Endothelial cell of umbilical vein (primary cell): ENCODE data around the gene PHLPP1. TPM values are rescaled to one million over a fixed set of nuclear protein-coding genes. Genes with fewer than 3 reads are reported as not detected.

Source experiments
- BruUV-seq: library from RNA; stranded (reverse); fragments of 400-500 nt; replicated peaks from 2 replicates; lab custom pipeline; 2021; lab: Mats Ljungman, UMichigan
- CTCF ChIA-PET: fragments of 300-600, 350-600 bp; sonication (Branson Sonifier 250); formaldehyde crosslinking; loops from one replicate; lab custom pipeline; 2021; ENCODE audit warnings: antibody characterized with exemption, inconsistent platforms; lab: Charles Lee
- POLR2A ChIA-PET: fragments of 300-600, 350-600 bp; sonication (Branson Sonifier 250); formaldehyde crosslinking; loops from one replicate; lab custom pipeline; 2021; ENCODE audit warnings: antibody characterized with exemption, inconsistent platforms; lab: Charles Lee
- DNase-seq: peaks from one replicate; pipeline ENCODE4 v3.0.0-alpha.2; 2011; ENCODE audit warnings: low read depth, low spot score
- FAIRE-seq: peaks from 2 replicates; lab custom pipeline; 2011; peaks lifted over from hg19 to GRCh38; lab: Jason Lieb, UNC
- H2AFZ ChIP-seq: 2 replicates; pipeline ENCODE4 v1.6.0; 2012; ENCODE audit warnings: low read depth, low read length, control low read depth, inconsistent platforms
- H3K27ac ChIP-seq: 2 replicates; pipeline ENCODE4 v1.5.1; 2011; ENCODE audit warnings: low read depth, mild to moderate bottlenecking, control low read depth, low read length, moderate library complexity; ENCODE audit not compliant: insufficient read depth
- H3K27me3 ChIP-seq, 2 experiments: 2 replicates each; pipeline versions ENCODE4 v1.6.0 to v1.6.1; 2011; ENCODE audit warnings: low read length in 2 of 2, mixed read lengths in 1 of 2; ENCODE audit not compliant: control insufficient read depth in 2 of 2, insufficient read depth in 2 of 2
- H3K36me3 ChIP-seq, 2 experiments: 2 replicates in 1 of 2; 3 replicates in 1 of 2; pipeline ENCODE4 v1.5.1; 2011; ENCODE audit warnings: low read length in 2 of 2, mild to moderate bottlenecking in 1 of 2, moderate library complexity in 1 of 2; ENCODE audit not compliant: control insufficient read depth in 2 of 2, insufficient read depth in 2 of 2; ENCODE audit errors: extremely low read depth in 1 of 2
- H3K4me1 ChIP-seq: 3 replicates; pipeline ENCODE4 v1.5.1; 2011; ENCODE audit warnings: mild to moderate bottlenecking, low read length; ENCODE audit not compliant: control insufficient read depth, insufficient read depth; ENCODE audit errors: extremely low read depth
- H3K4me2 ChIP-seq: 2 replicates; pipeline ENCODE4 v1.6.1; 2011; ENCODE audit warnings: low read length, control low read depth, mixed read lengths; ENCODE audit not compliant: insufficient read depth
- H3K4me3 ChIP-seq, 3 experiments: fragments of 200-600 bp in 1 of 3; sonication (generic), shearing (Covaris generic) in 1 of 3; replicated peaks in 1 of 3; 2 replicates each; pipeline ENCODE4 v1.5.1; 2011 to 2016; ENCODE audit warnings: control low read depth in 3 of 3, low read length in 3 of 3, mild to moderate bottlenecking in 2 of 3, inconsistent platforms in 1 of 3, low read depth in 1 of 3, moderate library complexity in 1 of 3; ENCODE audit not compliant: insufficient read depth in 1 of 3
- H3K79me2 ChIP-seq: 2 replicates; pipeline ENCODE4 v1.6.0; 2012; ENCODE audit warnings: low read length, inconsistent platforms; ENCODE audit not compliant: control insufficient read depth, insufficient read depth
- H3K9ac ChIP-seq: replicated peaks from 2 replicates; pipeline ENCODE3; 2011; ENCODE audit warnings: low read length, control low read depth; ENCODE audit not compliant: insufficient read depth; ENCODE audit errors: extremely low read depth
- H3K9me1 ChIP-seq: replicated peaks from 3 replicates; pipeline ENCODE4 v1.6.0; 2011; ENCODE audit warnings: mild to moderate bottlenecking, low read length; ENCODE audit not compliant: control insufficient read depth, insufficient read depth; ENCODE audit errors: extremely low read depth
- H3K9me3 ChIP-seq: replicated peaks from 2 replicates; pipeline ENCODE4 v1.5.1; 2012; ENCODE audit warnings: low read length, inconsistent platforms; ENCODE audit not compliant: control insufficient read depth, insufficient read depth
- H4K20me1 ChIP-seq: replicated peaks from 2 replicates; pipeline ENCODE3; 2011; ENCODE audit warnings: mild to moderate bottlenecking, low read length; ENCODE audit not compliant: control insufficient read depth, insufficient read depth; ENCODE audit errors: extremely low read depth
- EZH2 ChIP-seq: IDR thresholded peaks from 2 replicates; pipeline ENCODE4 v1.6.1; 2012; ENCODE audit warnings: borderline replicate concordance, low read depth, mild to moderate bottlenecking, moderate library complexity, low read length, inconsistent platforms; ENCODE audit not compliant: severe bottlenecking
- FOS ChIP-seq: IDR thresholded peaks from 2 replicates; pipeline ENCODE4 v1.6.1; 2011; ENCODE audit warnings: mild to moderate bottlenecking, low read length, moderate library complexity, borderline replicate concordance; ENCODE audit not compliant: insufficient read depth
- GATA2 ChIP-seq: IDR thresholded peaks from 2 replicates; pipeline ENCODE4 v1.7.0; 2011; ENCODE audit warnings: low read depth, mild to moderate bottlenecking, moderate library complexity, mixed read lengths, low read length; ENCODE audit not compliant: insufficient read length, insufficient read depth
- JUN ChIP-seq: IDR thresholded peaks from 2 replicates; pipeline ENCODE4 v1.6.1; 2011; ENCODE audit warnings: borderline replicate concordance, low read depth; ENCODE audit not compliant: insufficient read length, insufficient read depth
- MYC ChIP-seq: IDR thresholded peaks from one replicate; pipeline ENCODE4 v1.6.1; 2011; ENCODE audit warnings: mild to moderate bottlenecking, low read depth, low read length
- POLR2A ChIP-seq: IDR thresholded peaks from 2 replicates; pipeline ENCODE4 v1.6.1; 2012; ENCODE audit warnings: low read depth, mild to moderate bottlenecking, control low read depth, low read length
- POLR2AphosphoS5 ChIP-seq: IDR thresholded peaks from 2 replicates; pipeline ENCODE4 v1.6.1; 2012; ENCODE audit warnings: low read depth, mild to moderate bottlenecking, control low read depth, low read length, moderate library complexity; ENCODE audit not compliant: insufficient read depth
- dilution Hi-C: fragments of 300-500 bp; cut with MboI; formaldehyde crosslinking; loops from one replicate; pipeline ENCODE4 v1.15.0; 2019; ENCODE audit warnings: low sequenced_read_pairs; ENCODE audit not compliant: extremely low pct_ligation_motif_present
- intact Hi-C: fragments of 100-400 bp; cut with micrococcal nuclease; formaldehyde crosslinking; loops from one replicate; pipeline ENCODE4 v1.10.0; 2022
- polyA plus RNA-seq, 4 experiments: library from polyadenylated mRNA; depleted of rRNA in 3 of 4; stranded (reverse) in 3 of 4; unstranded in 1 of 4; fragments of >200 nt; gene quantifications; 2 replicates each; pipeline versions ENCODE4 v1.2.1 to v1.2.3, GENCODE V29; 2011 to 2012; ENCODE audit warnings: missing spikeins in 1 of 4
- total RNA-seq: library from RNA; stranded (reverse); gene quantifications from 2 replicates; pipeline ENCODE4 v1.2.3, GENCODE V29; 2021
- TF ChIP-seq, protein P1 (sequence below): IDR thresholded peaks from 2 replicates; pipeline ENCODE4 v1.6.1; 2011; ENCODE audit not compliant: insufficient read depth, insufficient read length
- TF ChIP-seq, protein P2 (sequence below), 2 donors: IDR thresholded peaks; 1 replicate in 1 of 2; 2 replicates in 1 of 2; pipeline ENCODE4 v1.5.1; 2011; ENCODE audit warnings: low read length in 2 of 2, mild to moderate bottlenecking in 2 of 2, moderate library complexity in 2 of 2, control low read depth in 1 of 2, inconsistent platforms in 1 of 2, low read depth in 1 of 2; ENCODE audit not compliant: insufficient read depth in 1 of 2; ENCODE audit errors: extremely low read depth in 1 of 2

Gene PHLPP1
- total and polyA plus RNA-seq, 2 donors (not counting 3 experiments of a cell fraction or from before 2014, with no cell fraction given), result 4.0 to 10.8 TPM

- H3K4me1 ChIP-seq, result peaks cover 10% of the 10 kb centered on the region
- DNase-seq, result no peak
- no peak for TF ChIP-seq POLR2A
- no peak for TF ChIP-seq EZH2
- TF ChIP-seq FOS, result no peak
- TF ChIP-seq, protein P1, sequence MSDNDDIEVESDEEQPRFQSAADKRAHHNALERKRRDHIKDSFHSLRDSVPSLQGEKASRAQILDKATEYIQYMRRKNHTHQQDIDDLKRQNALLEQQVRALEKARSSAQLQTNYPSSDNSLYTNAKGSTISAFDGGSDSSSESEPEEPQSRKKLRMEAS, result no peak
- no peak for TF ChIP-seq MYC
- no peak for TF ChIP-seq JUN
- TF ChIP-seq, protein P2, sequence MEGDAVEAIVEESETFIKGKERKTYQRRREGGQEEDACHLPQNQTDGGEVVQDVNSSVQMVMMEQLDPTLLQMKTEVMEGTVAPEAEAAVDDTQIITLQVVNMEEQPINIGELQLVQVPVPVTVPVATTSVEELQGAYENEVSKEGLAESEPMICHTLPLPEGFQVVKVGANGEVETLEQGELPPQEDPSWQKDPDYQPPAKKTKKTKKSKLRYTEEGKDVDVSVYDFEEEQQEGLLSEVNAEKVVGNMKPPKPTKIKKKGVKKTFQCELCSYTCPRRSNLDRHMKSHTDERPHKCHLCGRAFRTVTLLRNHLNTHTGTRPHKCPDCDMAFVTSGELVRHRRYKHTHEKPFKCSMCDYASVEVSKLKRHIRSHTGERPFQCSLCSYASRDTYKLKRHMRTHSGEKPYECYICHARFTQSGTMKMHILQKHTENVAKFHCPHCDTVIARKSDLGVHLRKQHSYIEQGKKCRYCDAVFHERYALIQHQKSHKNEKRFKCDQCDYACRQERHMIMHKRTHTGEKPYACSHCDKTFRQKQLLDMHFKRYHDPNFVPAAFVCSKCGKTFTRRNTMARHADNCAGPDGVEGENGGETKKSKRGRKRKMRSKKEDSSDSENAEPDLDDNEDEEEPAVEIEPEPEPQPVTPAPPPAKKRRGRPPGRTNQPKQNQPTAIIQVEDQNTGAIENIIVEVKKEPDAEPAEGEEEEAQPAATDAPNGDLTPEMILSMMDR (IDR thresholded peaks at IDR 0.05; ENCODE audit: extremely low read depth in 1 of 2, insufficient read depth in 1 of 2, low read depth in 1 of 2, low read length in 2 of 2), result no peak
- TF ChIP-seq GATA2, result no peak
- no peak for TF ChIP-seq POLR2AphosphoS5
- peaks cover 1 to 4% of the 10 kb centered on the region in 2 experiments for H3K27me3 ChIP-seq
- ChIA-PET POLR2A (no interaction called here), CTCF (no interaction called here)
- no TSS peak for BruUV-seq
- no peaks in the 10 kb centered on the region for H3K9me3 ChIP-seq
- H3K9me1 ChIP-seq, result no peaks in the 10 kb centered on the region
- FAIRE-seq, result no peak
- no peak overlapping the region for H2AFZ ChIP-seq
- H4K20me1 ChIP-seq, result no peaks in the 10 kb centered on the region
- no peaks in the 10 kb centered on the region for H3K79me2 ChIP-seq
- no peak overlapping the region for H3K27ac ChIP-seq
- no peak overlapping the region for H3K9ac ChIP-seq
- no peaks in the 10 kb centered on the region for H3K36me3 ChIP-seq
- H3K4me2 ChIP-seq, result no peak overlapping the region
- dilution Hi-C loops (no loop called here), intact Hi-C loops (loop anchor here (5.0 kb wide), 1 partner anchor 1905 kb away; no protein-coding TSS in a partner anchor)
- no peak overlapping the region for H3K4me3 ChIP-seq
These were observed 281.7 kb downstream of the PHLPP1 start for GRCh38 chr18:62997076-62997475.
